H1 (cell line): ENCODE data around the gene TNNC1. TPM values are rescaled to one million over a fixed set of nuclear protein-coding genes. Genes with fewer than 3 reads are reported as not detected.

Experiments used
- CTCF ChIA-PET: fragments of 300-600 bp; sonication (Branson Sonifier 250); formaldehyde crosslinking; loops from one replicate; lab custom pipeline; 2021; ENCODE audit not compliant: partially characterized antibody; lab: Charles Lee
- POLR2A ChIA-PET: fragments of 300-600 bp; sonication (Branson Sonifier 250); formaldehyde crosslinking; loops from one replicate; lab custom pipeline; 2021; ENCODE audit warnings: inconsistent platforms; ENCODE audit not compliant: partially characterized antibody; lab: Charles Lee
- DNase-seq, 2 experiments: peaks; one replicate each; pipeline versions ENCODE4 v3.0.0 to v3.0.0-alpha.2; 2010 to 2022; ENCODE audit warnings: low spot score in 2 of 2, low read depth in 1 of 2, mixed read lengths in 1 of 2
- FAIRE-seq: peaks from 2 replicates; lab custom pipeline; 2011; peaks lifted over from hg19 to GRCh38; lab: Jason Lieb, UNC
- H2AFZ ChIP-seq: 2 replicates; pipeline ENCODE4 v1.8.1; 2012; ENCODE audit warnings: low read length, inconsistent platforms
- H2AK5ac ChIP-seq: 2 replicates; pipeline ENCODE4 v1.6.1; 2013; ENCODE audit warnings: low read depth, low read length
- H2BK120ac ChIP-seq: replicated peaks from 2 replicates; pipeline ENCODE3; 2013; ENCODE audit warnings: low read depth, low read length, inconsistent platforms
- H2BK12ac ChIP-seq: 2 replicates; pipeline ENCODE4 v1.6.1; 2013; ENCODE audit warnings: low read depth, low read length
- H2BK15ac ChIP-seq: 2 replicates; pipeline ENCODE4 v1.6.1; 2013; ENCODE audit warnings: low read length
- H2BK20ac ChIP-seq: 2 replicates; pipeline ENCODE4 v1.6.1; 2013; ENCODE audit warnings: low read length
- H2BK5ac ChIP-seq: 2 replicates; pipeline ENCODE4 v1.6.1; 2013; ENCODE audit warnings: low read depth, low read length
- H3K14ac ChIP-seq: 2 replicates; pipeline ENCODE4 v1.6.1; 2013; ENCODE audit warnings: inconsistent platforms; ENCODE audit not compliant: insufficient read length
- H3K18ac ChIP-seq: 2 replicates; pipeline ENCODE4 v1.6.1; 2013; ENCODE audit warnings: low read length; ENCODE audit errors: extremely low read depth
- H3K23ac ChIP-seq: 2 replicates; pipeline ENCODE4 v1.6.1; 2013; ENCODE audit warnings: inconsistent platforms; ENCODE audit not compliant: insufficient read length
- H3K23me2 ChIP-seq: 2 replicates; pipeline ENCODE4 v1.6.1; 2013; ENCODE audit warnings: low read depth, low read length
- H3K27ac ChIP-seq: 2 replicates; pipeline ENCODE4 v1.6.1; 2011; ENCODE audit warnings: low read depth, low read length, inconsistent platforms
- H3K27me3 ChIP-seq, 4 experiments: replicated peaks in 1 of 4; 1 replicate in 1 of 4; 2 replicates in 3 of 4; pipeline versions ENCODE4 v1.6.1 to v1.8.1; 2011 to 2013; ENCODE audit warnings: low read length in 3 of 4, mild to moderate bottlenecking in 3 of 4, inconsistent platforms in 2 of 4, mixed read lengths in 2 of 4, moderate library complexity in 1 of 4; ENCODE audit not compliant: control insufficient read depth in 3 of 4, insufficient read depth in 3 of 4; ENCODE audit errors: extremely low read depth in 1 of 4
- H3K36me3 ChIP-seq, 4 experiments: 2 replicates each; pipeline versions ENCODE4 v1.6.1 to v1.8.1; 2011 to 2013; ENCODE audit warnings: mild to moderate bottlenecking in 4 of 4, low read length in 3 of 4, moderate library complexity in 2 of 4, control low read depth in 1 of 4, inconsistent platforms in 1 of 4; ENCODE audit not compliant: insufficient read depth in 4 of 4, control insufficient read depth in 2 of 4
- H3K4ac ChIP-seq: replicated peaks from 2 replicates; pipeline ENCODE3; 2013; ENCODE audit warnings: low read length, low read depth, mixed read lengths, inconsistent platforms; ENCODE audit not compliant: insufficient read length
- H3K4me1 ChIP-seq, 4 experiments: replicated peaks in 1 of 4; 1 replicate in 1 of 4; 2 replicates in 3 of 4; pipeline versions ENCODE4 v1.6.1 to v1.8.1; 2011 to 2013; ENCODE audit warnings: low read length in 3 of 4, inconsistent platforms in 2 of 4, mixed read lengths in 1 of 4; ENCODE audit not compliant: insufficient read depth in 4 of 4, control insufficient read depth in 3 of 4
- H3K4me2 ChIP-seq, 2 experiments: 2 replicates each; pipeline versions ENCODE4 v1.6.1 to v1.8.1; 2011 to 2013; ENCODE audit warnings: low read depth in 2 of 2, low read length in 2 of 2, control low read depth in 1 of 2, inconsistent platforms in 1 of 2, mild to moderate bottlenecking in 1 of 2; ENCODE audit not compliant: insufficient read depth in 1 of 2
- H3K4me3 ChIP-seq, 4 experiments: fragments of 200-600, 300-600 bp in 1 of 4; sonication (generic), shearing (Covaris generic), sonication (Bioruptor Twin) in 1 of 4; 2 replicates each; pipeline versions ENCODE4 v1.5.1 to v1.8.1; 2011 to 2016; ENCODE audit warnings: low read length in 4 of 4, low read depth in 3 of 4, control low read depth in 2 of 4, inconsistent platforms in 2 of 4, mild to moderate bottlenecking in 2 of 4, mixed read lengths in 1 of 4, moderate library complexity in 1 of 4; ENCODE audit not compliant: insufficient read depth in 2 of 4; ENCODE audit errors: extremely low read depth in 1 of 4
- H3K56ac ChIP-seq: replicated peaks from 2 replicates; pipeline ENCODE3; 2013; ENCODE audit warnings: low read depth, mild to moderate bottlenecking, mixed read lengths, low read length, inconsistent platforms; ENCODE audit not compliant: insufficient read length
- H3K79me1 ChIP-seq: 2 replicates; pipeline ENCODE4 v1.6.1; 2013; ENCODE audit warnings: low read depth, low read length, control low read depth
- H3K79me2 ChIP-seq, 2 experiments: 2 replicates each; pipeline versions ENCODE4 v1.6.1 to v1.8.1; 2012 to 2013; ENCODE audit warnings: low read length in 2 of 2, mild to moderate bottlenecking in 2 of 2, inconsistent platforms in 1 of 2; ENCODE audit not compliant: insufficient read depth in 2 of 2, control insufficient read depth in 1 of 2
- H3K9ac ChIP-seq, 4 experiments: replicated peaks in 1 of 4; 1 replicate in 1 of 4; 2 replicates in 3 of 4; pipeline versions ENCODE4 v1.6.1 to v1.8.1; 2011 to 2013; ENCODE audit warnings: low read depth in 3 of 4, low read length in 3 of 4, control low read depth in 2 of 4, mild to moderate bottlenecking in 2 of 4, moderate library complexity in 2 of 4, inconsistent platforms in 1 of 4; ENCODE audit errors: extremely low read depth in 1 of 4
- H3K9me3 ChIP-seq, 2 experiments: 2 replicates each; pipeline versions ENCODE4 v1.6.1 to v1.8.1; 2012 to 2013; ENCODE audit warnings: mild to moderate bottlenecking in 2 of 2, moderate library complexity in 2 of 2, control low read depth in 1 of 2, inconsistent platforms in 1 of 2, low read depth in 1 of 2, low read length in 1 of 2, mixed read lengths in 1 of 2; ENCODE audit not compliant: insufficient read depth in 2 of 2
- H4K20me1 ChIP-seq, 2 experiments: replicated peaks in 1 of 2; 2 replicates each; pipeline versions ENCODE3 to v1.8.1; 2011 to 2013; ENCODE audit warnings: inconsistent platforms in 2 of 2, low read length in 2 of 2, mild to moderate bottlenecking in 1 of 2; ENCODE audit not compliant: insufficient read depth in 2 of 2, control insufficient read depth in 1 of 2
- H4K5ac ChIP-seq: 2 replicates; pipeline ENCODE4 v1.6.1; 2013; ENCODE audit warnings: low read length, low read depth, mixed read lengths, inconsistent platforms; ENCODE audit not compliant: insufficient read length
- H4K8ac ChIP-seq: 2 replicates; pipeline ENCODE4 v1.8.0; 2013; ENCODE audit warnings: mild to moderate bottlenecking, moderate library complexity, low read length, inconsistent platforms; ENCODE audit not compliant: insufficient read depth; ENCODE audit errors: extremely low read depth
- H4K91ac ChIP-seq: replicated peaks from 2 replicates; pipeline ENCODE3; 2013; ENCODE audit warnings: low read length, mixed read lengths, inconsistent platforms; ENCODE audit not compliant: insufficient read length
- CEBPB ChIP-seq: IDR thresholded peaks from 2 replicates; pipeline ENCODE4 v1.6.1; 2012; ENCODE audit warnings: low read depth, low read length
- JUN ChIP-seq: IDR thresholded peaks from 2 replicates; pipeline ENCODE4 v1.6.1; 2011; ENCODE audit warnings: low read depth, mild to moderate bottlenecking, improper control_type of control experiment, low read length
- NRF1 ChIP-seq: IDR thresholded peaks from 2 replicates; pipeline ENCODE4 v1.6.1; 2011; ENCODE audit warnings: mild to moderate bottlenecking, low read depth, low read length, improper control_type of control experiment
- WGBS, 2 experiments: shearing (Covaris generic) in 1 of 2; methylation state at CpG; one replicate each; pipeline versions ENCODE4 v1.1.6 to v1.1.7; 2013 to 2015; ENCODE audit warnings: low lambda C conversion rate in 2 of 2, mixed read lengths in 2 of 2, inconsistent platforms in 1 of 2, low coverage in 1 of 2, missing lambda C conversion rate in 1 of 2; ENCODE audit not compliant: insufficient replicate concordance in 2 of 2, insufficient coverage in 1 of 2, insufficient read length in 1 of 2; ENCODE audit errors: extremely low coverage in 1 of 2, missing lambda C conversion rate in 1 of 2; 5-methylcytosine and 5-hydroxymethylcytosine counted together
- polyA plus RNA-seq, 7 experiments: library from polyadenylated mRNA; depleted of rRNA in 3 of 7; stranded (reverse) in 5 of 7; unstranded in 2 of 7; fragments of >200 nt in 5 of 7; fragments of 200-250 nt in 2 of 7; gene quantifications; 1 replicate in 5 of 7; 2 replicates in 1 of 7; 4 replicates in 1 of 7; pipeline versions ENCODE4 v1.2.1 to v1.2.3, GENCODE V29; 2011 to 2013; ENCODE audit warnings: missing spikeins in 2 of 7, mixed read lengths in 2 of 7
- total RNA-seq: library from RNA; stranded (reverse); fragmentation: NEBNext Ultra II Directional; extraction: Animal tissue kit (Norgen Biotek cat#: 25700); gene quantifications from 2 replicates; pipeline ENCODE4 v1.2.1, GENCODE V29; 2021

TNNC1 gene
- total and polyA plus RNA-seq, 2 of the 8 experiments (the other 6 are each of a cell fraction or from before 2014, with no cell fraction given): 5.8 to 16.4 TPM

- H2BK20ac ChIP-seq: 0 out of 2 replicates have a peak overlapping the region, but pooled peaks have one; percentile 80
- no peaks in the 10 kb centered on the region for H3K27me3 ChIP-seq
- WGBS, 2 experiments: 88% methylated on average over 8 of the region's 8 CpGs; no CpG with 5 or more reads in 1 of the 2 experiments
- no peaks in the 10 kb centered on the region; the same call in 1 of the 2 replicates for H3K79me1 ChIP-seq
- no peaks in the 10 kb centered on the region for H3K9me3 ChIP-seq
- peaks cover 0 to 22% of the 10 kb centered on the region in 2 experiments; a peak in 2 of 4 replicates for H3K79me2 ChIP-seq
- H2AK5ac ChIP-seq: peak overlapping the region; percentile 11; the same call in 1 of the 2 replicates
- peaks cover 8% of the 10 kb centered on the region for H3K23me2 ChIP-seq
- no peak overlapping the region for H3K14ac ChIP-seq
- peak overlapping the region; percentile 67; the same call in 1 of the 2 replicates for H2BK5ac ChIP-seq
- no peak overlapping the region for H2BK120ac ChIP-seq
- FAIRE-seq (no peak), DNase-seq (no peak)
- no peak overlapping the region for H3K23ac ChIP-seq
- H2BK15ac ChIP-seq: peak overlapping the region; percentile 97
- POLR2A ChIA-PET: interaction anchor here (0.6 to 2.7 kb wide), 4 partner anchors 9 to 156 kb away, joined by 3 to 8 read pairs (median 3); partner anchors contain the start of gene UQCC5
- peak overlapping the region; percentile 42; the same call in 1 of the 2 replicates for H3K18ac ChIP-seq
- H4K8ac ChIP-seq: no peak overlapping the region
- peak overlapping the region in 1 of 2 experiments; percentile 95; a peak in 2 of 4 replicates for H3K4me2 ChIP-seq
- no peak overlapping the region for H4K5ac ChIP-seq
- no peaks in the 10 kb centered on the region for H4K20me1 ChIP-seq
- CTCF ChIA-PET: interaction anchor here (0.7 to 12.8 kb wide), 4 partner anchors 9 to 234 kb away, joined by 3 to 109 read pairs (median 8); partner anchors contain the start of gene SEMA3G
- no peak overlapping the region for H2AFZ ChIP-seq
- H3K56ac ChIP-seq: no peak overlapping the region
- H3K27ac ChIP-seq: no peak overlapping the region
- H3K4me3 ChIP-seq: no peak overlapping the region
- TF ChIP-seq CEBPB: no peak
- TF ChIP-seq NRF1: no peak
- no peak for TF ChIP-seq JUN
- peak overlapping the region; percentile 40 for H2BK12ac ChIP-seq
- peaks cover 12 to 19% (median 13%) of the 10 kb centered on the region in 4 experiments for H3K36me3 ChIP-seq
- H3K4ac ChIP-seq: peak overlapping the region; percentile 96
- H4K91ac ChIP-seq: peak overlapping the region; percentile 15
- no peak overlapping the region for H3K9ac ChIP-seq
- H3K4me1 ChIP-seq: peaks cover 0 to 32% (median 14%) of the 10 kb centered on the region in 4 experiments; a peak in 6 of 7 replicates
Measured at GRCh38 chr3:52454250-52454937, 553 bp upstream of the TNNC1 start.
